ENCODE measurements around the gene SLC43A2. TPM values are rescaled to one million over a fixed set of nuclear protein-coding genes. Genes with fewer than 3 reads are reported as not detected.

Gene SLC43A2
- total RNA-seq, 1 experiment from 2014 or later, result 12.9 TPM

DNA sequence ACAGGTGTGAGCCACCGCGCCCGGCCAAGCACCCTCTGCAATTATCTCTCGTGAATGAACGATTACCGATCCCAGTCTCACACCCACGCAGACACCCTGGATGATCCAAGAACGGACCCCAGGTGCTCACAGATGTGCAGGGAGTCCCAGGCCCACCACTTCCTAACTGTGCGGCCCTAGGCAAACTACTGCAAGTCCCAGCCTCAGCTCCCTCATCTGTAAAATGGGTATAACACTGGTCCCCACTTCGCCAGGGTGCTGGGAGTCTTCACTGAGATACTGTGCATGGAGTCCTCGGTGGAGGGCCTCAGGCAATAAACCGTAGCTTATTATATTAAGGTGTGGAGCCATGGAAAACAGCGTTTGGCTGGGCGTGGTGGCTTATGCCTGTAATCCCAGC lies 44.5 kb downstream of the SLC43A2 start:
- Histone ChIP-seq H3K79me2 (ENCODE audit: insufficient read depth, low read length) (no peaks in the 10 kb centered on the region), H3T11ph (ENCODE audit: low read length) (no peak overlapping the region), H2BK15ac (ENCODE audit: low read depth, low read length) (no peak overlapping the region), H2BK5ac (ENCODE audit: insufficient read length, low read length) (no peak overlapping the region), H3K27ac (ENCODE audit: insufficient read length, low read depth, low read length) (no peak overlapping the region), H3K18ac (ENCODE audit: insufficient read length, low read depth, low read length) (no peak overlapping the region), H3K4me1 (ENCODE audit: insufficient read depth, low read length) (no peaks in the 10 kb centered on the region; the same call in 1 of the 2 replicates), H4K20me1 (ENCODE audit: control insufficient read depth, insufficient read depth, insufficient read length) (no peaks in the 10 kb centered on the region), H4K91ac (ENCODE audit: insufficient read length, low read depth, low read length) (no peak overlapping the region), H2AFZ (ENCODE audit: low read length) (no peak overlapping the region), H2BK20ac (ENCODE audit: low read depth, low read length, poor library complexity, severe bottlenecking) (no peak overlapping the region), H3K23me2 (ENCODE audit: insufficient read length, low read depth, low read length, poor library complexity, severe bottlenecking) (no peaks in the 10 kb centered on the region), H3K79me1 (ENCODE audit: insufficient read depth, low read depth, low read length, poor library complexity, severe bottlenecking) (no peaks in the 10 kb centered on the region), H3K9ac (ENCODE audit: extremely low read depth, insufficient read length, low read length) (no peak overlapping the region), H2BK12ac (ENCODE audit: insufficient read length, low read depth, low read length) (no peak overlapping the region), H3K9me3 (ENCODE audit: control insufficient read depth, low read depth, low read length) (no peaks in the 10 kb centered on the region), H4K8ac (replicated peaks; ENCODE audit: insufficient read length, low read depth, low read length) (no peak overlapping the region), H4K5ac (ENCODE audit: insufficient read length, low read depth, low read length) (no peak overlapping the region), H3K23ac (ENCODE audit: insufficient read length, low read depth, low read length) (no peak overlapping the region), H3K56ac (ENCODE audit: insufficient read length, low read depth, low read length) (no peak overlapping the region), H3K4ac (ENCODE audit: low read depth, low read length) (no peak overlapping the region), H2BK120ac (ENCODE audit: low read depth, low read length, poor library complexity, severe bottlenecking) (no peak overlapping the region), H2AK5ac (ENCODE audit: insufficient read length, low read length) (no peak overlapping the region), H3K27me3 (ENCODE audit: insufficient read depth, low read length) (no peaks in the 10 kb centered on the region), H3K4me2 (ENCODE audit: insufficient read depth, insufficient read length, low read length) (no peak overlapping the region), H3K14ac (ENCODE audit: insufficient read depth, low read length) (no peak overlapping the region)
- Mint-ChIP-seq H3K9me3 (no peaks in the 10 kb centered on the region), H3K36me3 (ENCODE audit: insufficient read depth in 1 of 3, low read depth in 3 of 3) (peaks cover 2 to 17% (median 4%) of the 10 kb centered on the region in 3 experiments; a peak in 5 of 7 replicates), H3K4me1 (peaks cover 24 to 32% of the 10 kb centered on the region in 2 experiments), H3K27ac (peak overlapping the region in 2 of 3 experiments; percentile 44 to 94; a peak in 3 of 7 replicates), H3K27me3 (ENCODE audit: low read depth) (no peaks in the 10 kb centered on the region; the same call in 1 of the 2 replicates), H3K4me3 (no peak overlapping the region)
- no CpG with 5 or more reads among the region's 14 CpGs for WGBS (ENCODE audit: extremely low coverage, insufficient read length, low lambda C conversion rate)
- no peak for DNase-seq
- TF ChIP-seq, protein P1, sequence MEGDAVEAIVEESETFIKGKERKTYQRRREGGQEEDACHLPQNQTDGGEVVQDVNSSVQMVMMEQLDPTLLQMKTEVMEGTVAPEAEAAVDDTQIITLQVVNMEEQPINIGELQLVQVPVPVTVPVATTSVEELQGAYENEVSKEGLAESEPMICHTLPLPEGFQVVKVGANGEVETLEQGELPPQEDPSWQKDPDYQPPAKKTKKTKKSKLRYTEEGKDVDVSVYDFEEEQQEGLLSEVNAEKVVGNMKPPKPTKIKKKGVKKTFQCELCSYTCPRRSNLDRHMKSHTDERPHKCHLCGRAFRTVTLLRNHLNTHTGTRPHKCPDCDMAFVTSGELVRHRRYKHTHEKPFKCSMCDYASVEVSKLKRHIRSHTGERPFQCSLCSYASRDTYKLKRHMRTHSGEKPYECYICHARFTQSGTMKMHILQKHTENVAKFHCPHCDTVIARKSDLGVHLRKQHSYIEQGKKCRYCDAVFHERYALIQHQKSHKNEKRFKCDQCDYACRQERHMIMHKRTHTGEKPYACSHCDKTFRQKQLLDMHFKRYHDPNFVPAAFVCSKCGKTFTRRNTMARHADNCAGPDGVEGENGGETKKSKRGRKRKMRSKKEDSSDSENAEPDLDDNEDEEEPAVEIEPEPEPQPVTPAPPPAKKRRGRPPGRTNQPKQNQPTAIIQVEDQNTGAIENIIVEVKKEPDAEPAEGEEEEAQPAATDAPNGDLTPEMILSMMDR (conservative IDR thresholded peaks at IDR 0.05), result no peak

Measured in H9 (cell line).